Erythroblast (primary cell): ENCODE data around the gene CCL3.

ENCODE experiments used
- GATA1 ChIP-seq: IDR thresholded peaks from 2 replicates; pipeline ENCODE4 v1.6.1; 2011; ENCODE audit warnings: low read depth, mild to moderate bottlenecking, control low read depth, low read length, moderate library complexity
- POLR2A ChIP-seq: IDR thresholded peaks from 2 replicates; pipeline ENCODE4 v1.6.1; 2011; ENCODE audit warnings: mild to moderate bottlenecking, low read length

DNA sequence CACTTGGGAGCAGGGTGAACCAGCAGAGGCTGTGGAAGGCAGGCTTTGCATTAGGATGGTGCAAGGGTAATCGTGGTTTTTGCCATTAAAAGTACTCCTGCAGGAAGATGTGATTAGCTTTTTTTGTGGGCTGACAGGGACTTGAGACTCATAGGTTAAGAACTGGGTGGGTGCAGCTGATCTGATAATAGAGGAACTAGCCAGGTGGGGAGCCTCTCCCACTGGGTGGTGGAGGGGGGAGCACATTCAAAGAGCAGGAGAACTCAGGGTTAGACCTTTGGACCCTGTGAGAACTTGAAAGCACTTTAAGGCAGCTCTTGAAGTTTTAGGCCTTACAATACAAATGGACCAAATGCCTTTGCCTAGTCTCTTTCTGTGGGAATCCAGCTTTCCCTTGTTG is 46.1 kb upstream of the CCL3 start:
- TF ChIP-seq POLR2A (no peak), GATA1 (no peak)
